Pulmonary artery endothelial cell (primary cell): ENCODE measurements around the gene ZDHHC24. TPM values are rescaled to one million over a fixed set of nuclear protein-coding genes. Genes with fewer than 3 reads are reported as not detected.

Source experiments
- DNase-seq: peaks from one replicate; pipeline ENCODE4 v3.0.0-alpha.2; 2011; ENCODE audit warnings: low read depth, low spot score
- total RNA-seq: library from RNA; depleted of rRNA; stranded (reverse); fragments of >200 nt; gene quantifications from 2 replicates; pipeline ENCODE4 v1.2.3, GENCODE V29; 2014

Gene ZDHHC24
- total RNA-seq, 1 donor from 2014 or later, result 20.2 TPM

- DNase-seq, result no peak
Observed at GRCh38 chr11:66473608-66474515, 72.0 kb downstream of the ZDHHC24 start.

GRCh38 chr11:66473167-66473566 lies 72.7 kb downstream of the ZDHHC24 start:
- no peak for DNase-seq

GRCh38 chr11:66472054-66472453 lies 73.8 kb downstream of the ZDHHC24 start:
- DNase-seq, result no peak

- DNase-seq, result no peak
Observed at GRCh38 chr11:66471142-66471541, 74.7 kb downstream of the ZDHHC24 start.

Other genes starting within 250 kb of the ZDHHC24 start
- 0.04 TPM in 1 of 2 replicates, not detected in the other for gene CD248, start 229.0 kb downstream of the ZDHHC24 start, total RNA-seq
- gene RIN1, start 209.6 kb downstream of the ZDHHC24 start, total RNA-seq, result 4.7 and 6.4 TPM in 2 replicates
- gene BRMS1, start 200.9 kb downstream of the ZDHHC24 start, total RNA-seq, result 80.5 and 86.2 TPM in 2 replicates
- gene B4GAT1, start 198.4 kb downstream of the ZDHHC24 start, total RNA-seq, result 34.2 and 36.7 TPM in 2 replicates
- 0.33 and 0.85 TPM in 2 replicates for gene SLC29A2, start 174.3 kb downstream of the ZDHHC24 start, total RNA-seq
- not detected in 2 replicates for gene NPAS4, start 125.0 kb downstream of the ZDHHC24 start, total RNA-seq
- 46.9 and 48.5 TPM in 2 replicates for gene MRPL11, start 107.2 kb downstream of the ZDHHC24 start, total RNA-seq
- 4.0 and 5.2 TPM in 2 replicates for gene PELI3, start 79.1 kb downstream of the ZDHHC24 start, total RNA-seq
- 65.5 and 89.1 TPM in 2 replicates for gene DPP3, start 65.6 kb downstream of the ZDHHC24 start, total RNA-seq
- gene BBS1, start 35.4 kb downstream of the ZDHHC24 start, total RNA-seq, result 17.4 and 27.7 TPM in 2 replicates
- 0.07 TPM in 2 replicates for gene ACTN3, start 855 bp upstream of the ZDHHC24 start, total RNA-seq
- 20.4 TPM in 2 replicates for gene CTSF, start 22.6 kb upstream of the ZDHHC24 start, total RNA-seq
- 0.20 and 0.21 TPM in 2 replicates for gene CCDC87, start 47.0 kb upstream of the ZDHHC24 start, total RNA-seq
- 34.6 and 41.1 TPM in 2 replicates for gene CCS, start 47.1 kb upstream of the ZDHHC24 start, total RNA-seq
- 23.2 and 43.6 TPM in 2 replicates for gene RBM14, start 70.6 kb upstream of the ZDHHC24 start, total RNA-seq
- 124 and 181 TPM in 2 replicates for gene RBM4, start 92.7 kb upstream of the ZDHHC24 start, total RNA-seq
- gene RBM4B, start 131.8 kb upstream of the ZDHHC24 start, total RNA-seq, result 16.9 and 25.9 TPM in 2 replicates
- 34.0 and 67.0 TPM in 2 replicates for gene SPTBN2, start 183.2 kb upstream of the ZDHHC24 start, total RNA-seq